Inferior parietal cortex (tissue), 1 donor: Measurements from ENCODE around the gene ITGB4.
"Not testable (repeated sequence)": the region's sequence is repeated elsewhere in the genome, so short reads cannot be mapped to it uniquely, and the experiment has no call there.

Experiments
- DNase-seq: peaks from one replicate; pipeline ENCODE4 v3.0.0-alpha.2; 2016; ENCODE audit errors: extremely low spot score

ITGB4 gene

GRCh38 chr17:75752802-75753513 lies 31.7 kb downstream of the ITGB4 start:
- no peak for DNase-seq

- DNase-seq: peak; percentile 65
Observed at GRCh38 chr17:75753514-75754377, 32.5 kb downstream of the ITGB4 start.

GRCh38 chr17:75754378-75755204 lies 33.3 kb downstream of the ITGB4 start:
- no peak for DNase-seq

GRCh38 chr17:75755205-75755901 lies 34.1 kb downstream of the ITGB4 start:
- DNase-seq: no peak

GRCh38 chr17:75755990-75756389 lies 34.7 kb downstream of the ITGB4 start:
- no peak for DNase-seq

- no peak for DNase-seq
Observed at GRCh38 chr17:75756451-75757085, 35.3 kb downstream of the ITGB4 start.

- DNase-seq: no peak
Observed at GRCh38 chr17:75757086-75757681, 35.9 kb downstream of the ITGB4 start.

- DNase-seq: no peak
Observed at GRCh38 chr17:75758131-75758905, 37.1 kb downstream of the ITGB4 start.

GRCh38 chr17:75759457-75759856 lies 38.2 kb downstream of the ITGB4 start:
- no peak for DNase-seq

- not testable (repeated sequence) for DNase-seq
Observed at GRCh38 chr17:75759978-75760640, 38.9 kb downstream of the ITGB4 start.

GRCh38 chr17:75762513-75763268 lies 41.4 kb downstream of the ITGB4 start:
- no peak for DNase-seq

- no peak for DNase-seq
Observed at GRCh38 chr17:75763269-75763607, 42.0 kb downstream of the ITGB4 start.

GRCh38 chr17:75763613-75764416 lies 42.6 kb downstream of the ITGB4 start:
- no peak for DNase-seq

- no peak for DNase-seq
Observed at GRCh38 chr17:75764417-75764710, 43.1 kb downstream of the ITGB4 start.

GRCh38 chr17:75764711-75765421 lies 43.6 kb downstream of the ITGB4 start, which contains the start of gene GALK1:
Gene GALK1, minus strand, starts transcription at chr17:75765192. Its CDS starts 56 bp downstream, at chr17:75765136.
- no peak for DNase-seq

GRCh38 chr17:75765981-75766380 lies 44.7 kb downstream of the ITGB4 start:
- no peak for DNase-seq

- no peak for DNase-seq
Observed at GRCh38 chr17:75767881-75768280, 46.6 kb downstream of the ITGB4 start.
